GM21619 (cell line): ENCODE results near the gene ESR2.

ENCODE experiments used
- ATAC-seq: cut with Tn5 transposase; IDR thresholded peaks from one replicate; pipeline ENCODE4 v1.9.1; 2021; ENCODE audit not compliant: unreplicated experiment

ESR2 gene

DNA sequence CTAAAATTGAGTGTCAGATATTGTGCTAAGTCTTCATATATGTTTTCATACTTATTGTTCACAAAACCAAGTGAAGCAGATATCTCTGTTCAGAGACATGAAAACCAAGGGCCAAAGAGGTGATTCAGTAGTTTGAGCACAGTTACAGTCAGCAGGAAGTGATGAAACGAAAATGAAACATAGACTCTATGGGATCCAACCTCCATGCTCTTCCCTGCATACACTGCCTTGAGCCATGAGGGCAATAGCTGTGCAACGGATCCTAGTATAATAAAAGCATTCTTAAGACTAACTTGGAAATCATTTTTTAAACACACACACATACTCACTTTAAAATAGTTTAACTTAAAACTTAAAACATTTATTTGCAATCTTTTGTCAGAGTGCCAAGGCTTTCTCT, 27.9 kb downstream of the ESR2 start:
- ATAC-seq, result no peak

DNA sequence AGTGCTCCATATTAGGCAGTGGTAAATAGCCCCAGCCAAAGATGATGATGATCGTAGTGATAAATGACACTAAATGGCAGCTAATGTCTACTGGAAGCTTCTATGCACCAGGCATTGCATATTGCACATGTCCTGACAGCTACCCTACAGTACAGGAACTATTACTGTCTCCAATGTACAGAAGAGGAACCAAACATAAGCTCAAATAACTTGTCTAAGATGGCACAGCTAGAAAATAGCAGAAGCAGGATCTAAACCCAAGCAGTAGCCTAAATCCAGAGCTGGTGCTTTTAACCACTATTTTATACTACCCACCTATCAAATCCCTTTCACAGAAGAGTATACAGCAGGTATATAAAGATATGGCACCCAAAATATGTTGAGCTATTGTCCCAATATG, 28.9 kb downstream of the ESR2 start:
- no peak for ATAC-seq

DNA sequence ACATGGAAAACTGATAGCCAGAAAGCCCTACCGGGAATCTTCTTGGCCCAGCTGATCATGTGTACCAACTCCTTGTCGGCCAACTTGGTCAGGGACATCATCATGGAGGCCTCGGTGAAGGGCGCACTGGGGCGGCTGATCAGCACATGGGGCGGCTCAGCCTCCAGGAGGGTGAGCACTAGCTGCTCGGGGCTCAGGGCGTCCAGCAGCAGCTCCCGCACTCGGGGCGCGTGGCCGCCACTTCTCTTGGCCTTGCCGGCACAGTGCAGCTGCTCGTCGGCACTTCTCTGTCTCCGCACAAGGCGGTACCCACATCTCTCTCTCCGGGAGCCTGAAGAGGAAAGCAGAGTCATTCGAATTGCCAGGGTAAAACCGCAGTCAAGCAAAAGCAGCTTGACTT, 33.8 kb downstream of the ESR2 start:
- ATAC-seq, result no peak

DNA sequence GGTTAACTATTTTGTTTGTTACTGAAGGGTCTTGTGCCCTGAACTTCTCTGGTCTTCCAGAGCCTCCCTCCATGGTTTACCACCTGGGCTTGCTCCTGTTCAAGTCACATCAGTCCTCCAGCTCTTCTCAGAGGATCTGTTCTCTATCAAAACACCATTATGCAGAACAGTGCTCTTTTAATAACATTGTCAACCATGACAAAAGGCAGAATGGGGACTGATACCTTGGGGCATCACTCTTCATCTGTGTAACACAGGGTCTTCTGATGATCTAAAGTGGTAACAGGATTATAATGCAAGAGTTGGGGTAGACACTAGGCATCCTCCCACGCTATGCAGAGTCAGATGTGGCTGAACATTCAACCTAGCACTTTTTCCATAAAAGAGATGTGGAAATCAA, 38.4 kb downstream of the ESR2 start:
- no peak for ATAC-seq

DNA sequence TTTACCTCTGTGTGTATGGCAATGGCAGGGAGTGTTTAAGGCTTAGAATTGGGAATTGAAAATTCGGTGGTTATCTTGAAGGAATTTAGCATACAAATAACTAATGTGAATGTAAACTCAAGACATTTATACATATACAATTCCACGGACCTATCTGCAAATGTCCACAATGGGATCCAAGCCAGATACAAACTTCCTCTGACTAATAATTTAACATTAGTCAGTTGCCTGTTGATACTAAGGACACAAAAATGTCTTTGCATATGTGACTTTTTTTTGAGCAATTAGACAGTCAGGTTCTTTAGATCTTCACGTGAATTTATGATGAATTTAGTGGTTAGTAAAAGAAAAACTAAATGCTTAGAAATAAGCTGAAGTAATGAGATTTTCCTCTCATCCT, 40.5 kb downstream of the ESR2 start:
- ATAC-seq, result no peak

DNA sequence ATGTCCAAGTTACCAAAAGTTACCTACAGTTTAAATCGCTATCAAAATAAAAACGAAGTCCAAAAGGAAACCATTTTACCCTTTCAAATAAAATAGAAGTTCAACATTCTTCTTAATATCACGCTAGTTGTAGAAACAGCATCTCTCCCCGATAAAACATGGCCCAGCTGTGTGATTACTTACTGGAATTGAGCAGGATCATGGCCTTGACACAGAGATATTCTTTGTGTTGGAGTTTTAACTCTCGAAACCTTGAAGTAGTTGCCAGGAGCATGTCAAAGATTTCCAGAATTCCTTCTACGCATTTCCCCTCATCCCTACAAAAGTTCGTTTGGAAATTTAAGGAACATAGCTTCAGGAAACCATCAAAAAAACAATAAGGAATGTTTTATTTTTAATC, 44.8 kb downstream of the ESR2 start:
- ATAC-seq, result no peak

DNA sequence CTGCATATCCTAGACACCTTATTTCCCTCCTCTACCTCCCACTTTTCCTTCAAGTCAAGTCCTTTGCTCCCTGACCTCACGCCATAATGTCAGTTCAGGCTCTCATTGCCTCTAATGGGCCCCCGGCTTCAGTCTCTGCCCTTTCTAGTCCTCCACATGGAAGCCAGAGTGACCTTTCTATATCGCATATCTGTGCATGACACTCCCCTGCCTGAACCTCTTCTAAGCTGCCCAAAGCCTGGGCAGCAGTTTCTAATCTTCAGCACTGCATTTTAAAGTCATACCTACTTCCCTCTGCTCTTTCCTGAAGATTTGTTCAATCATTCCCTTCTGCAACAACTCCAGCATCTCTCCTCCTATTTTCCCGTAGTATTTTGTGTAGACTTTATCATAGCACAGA, 45.5 kb downstream of the ESR2 start:
- no peak for ATAC-seq

DNA sequence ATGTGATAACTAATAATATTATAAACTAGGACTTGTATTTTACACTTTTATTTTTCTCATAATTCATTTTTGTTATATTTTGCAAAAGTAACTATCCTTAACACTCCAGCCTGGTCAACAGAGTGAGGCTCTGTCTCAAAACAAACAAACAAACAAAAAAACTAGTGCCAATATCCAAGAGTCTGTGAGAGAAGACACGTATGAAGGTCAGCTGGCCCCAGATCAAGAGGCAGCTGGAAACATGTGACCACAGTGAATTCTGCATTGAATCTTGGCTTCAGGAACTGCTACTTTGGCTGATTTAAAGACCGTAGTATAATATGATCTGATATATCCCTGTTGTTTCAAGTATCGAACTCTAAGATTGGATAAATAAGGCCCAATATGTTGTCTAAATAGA, 47.0 kb downstream of the ESR2 start:
- ATAC-seq, result no peak

DNA sequence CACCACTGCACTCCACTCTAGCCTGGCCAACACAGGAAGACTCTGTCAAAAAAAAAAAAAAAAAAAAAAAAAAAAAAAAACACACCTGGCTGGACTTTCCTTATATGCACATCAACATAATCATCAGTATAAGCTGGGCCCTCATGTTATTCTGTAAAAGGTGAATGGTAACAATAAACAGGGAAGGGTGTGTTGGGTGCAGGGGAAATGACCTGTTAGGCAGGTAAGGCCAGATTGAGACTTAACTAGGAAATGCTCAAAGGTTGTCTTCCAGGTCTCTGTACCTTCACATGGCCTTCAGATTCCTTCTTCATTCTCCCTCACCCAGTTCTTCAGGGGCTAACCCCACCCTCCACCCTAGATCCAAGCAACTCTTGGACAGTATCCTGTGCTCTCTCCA, 47.5 kb downstream of the ESR2 start:
- ATAC-seq, result no peak

DNA sequence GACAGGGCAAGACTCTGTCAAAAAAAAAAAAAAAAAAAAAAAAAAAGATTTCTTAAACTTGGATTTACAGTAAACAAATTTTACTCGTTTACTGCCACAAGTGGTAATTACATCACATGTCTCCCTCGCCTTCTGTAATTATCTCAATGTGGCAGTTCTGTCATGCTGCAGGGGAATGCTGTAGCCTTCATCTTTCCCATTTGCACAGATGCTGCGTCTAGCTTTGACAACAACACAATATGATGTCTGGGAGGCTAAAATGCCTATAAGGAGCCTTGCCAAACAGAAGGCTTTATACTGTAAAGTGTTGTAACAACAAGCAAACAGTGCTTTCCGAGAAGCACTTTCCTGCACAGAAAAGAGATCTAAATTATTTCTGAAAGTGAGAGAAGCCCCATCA, 48.7 kb downstream of the ESR2 start:
- no peak for ATAC-seq

DNA sequence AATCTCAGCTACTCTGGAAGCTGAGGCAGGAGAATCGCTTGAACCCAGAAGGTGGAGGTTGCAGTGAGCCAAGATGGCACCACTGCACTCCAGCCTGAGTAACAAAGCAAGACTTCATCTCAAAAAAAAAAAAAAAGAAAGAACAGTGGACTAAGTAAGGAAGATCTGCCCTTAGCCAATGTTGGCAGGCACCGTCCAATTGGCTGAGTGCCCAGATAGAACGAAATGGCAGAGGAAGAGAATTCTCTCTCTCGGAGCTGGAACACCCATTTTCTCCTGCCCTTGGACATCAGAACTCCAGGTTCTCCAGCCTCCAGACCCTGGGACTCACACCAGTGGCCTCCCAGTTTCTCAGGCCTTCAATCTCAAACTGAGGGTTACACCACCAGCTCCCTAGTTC, 49.9 kb downstream of the ESR2 start:
- no peak for ATAC-seq

DNA sequence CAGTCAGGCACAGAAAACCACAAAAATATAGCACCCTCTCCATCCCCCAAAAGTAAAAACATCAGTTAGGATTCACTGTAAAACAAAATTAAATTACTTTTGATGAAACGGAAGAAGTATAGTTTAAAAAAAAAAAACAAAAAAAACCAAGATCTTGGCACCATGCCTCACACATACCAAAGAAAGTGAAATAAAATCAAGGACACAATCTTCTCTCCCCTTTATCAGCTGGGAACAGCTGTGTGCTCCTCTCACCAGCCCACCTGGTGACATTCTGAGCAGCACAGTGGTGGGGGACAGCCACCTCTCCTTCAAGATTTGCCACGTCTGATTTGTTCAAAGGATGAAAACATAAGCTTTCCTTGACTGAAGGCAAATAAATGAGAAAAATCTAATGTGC, 55.5 kb downstream of the ESR2 start:
- no peak for ATAC-seq

DNA sequence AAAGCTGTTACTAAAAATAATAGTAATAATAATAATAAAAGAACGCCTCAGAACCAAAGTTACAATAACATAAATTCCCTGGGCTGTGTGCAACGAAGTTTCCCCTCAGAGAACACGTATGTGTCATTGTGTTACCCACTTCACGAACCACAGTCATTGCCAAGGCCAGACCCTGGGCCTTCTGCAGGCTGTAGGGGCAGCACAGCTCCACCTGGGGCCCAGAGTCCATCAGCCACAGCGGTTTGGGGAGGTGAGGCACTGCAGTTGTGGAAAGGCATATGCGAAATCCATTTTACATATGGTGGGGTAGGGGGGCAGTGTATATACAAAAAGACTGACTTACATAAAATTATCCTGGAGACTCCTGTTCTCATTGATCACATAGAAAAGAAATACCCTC, 56.1 kb downstream of the ESR2 start:
- ATAC-seq, result no peak

DNA sequence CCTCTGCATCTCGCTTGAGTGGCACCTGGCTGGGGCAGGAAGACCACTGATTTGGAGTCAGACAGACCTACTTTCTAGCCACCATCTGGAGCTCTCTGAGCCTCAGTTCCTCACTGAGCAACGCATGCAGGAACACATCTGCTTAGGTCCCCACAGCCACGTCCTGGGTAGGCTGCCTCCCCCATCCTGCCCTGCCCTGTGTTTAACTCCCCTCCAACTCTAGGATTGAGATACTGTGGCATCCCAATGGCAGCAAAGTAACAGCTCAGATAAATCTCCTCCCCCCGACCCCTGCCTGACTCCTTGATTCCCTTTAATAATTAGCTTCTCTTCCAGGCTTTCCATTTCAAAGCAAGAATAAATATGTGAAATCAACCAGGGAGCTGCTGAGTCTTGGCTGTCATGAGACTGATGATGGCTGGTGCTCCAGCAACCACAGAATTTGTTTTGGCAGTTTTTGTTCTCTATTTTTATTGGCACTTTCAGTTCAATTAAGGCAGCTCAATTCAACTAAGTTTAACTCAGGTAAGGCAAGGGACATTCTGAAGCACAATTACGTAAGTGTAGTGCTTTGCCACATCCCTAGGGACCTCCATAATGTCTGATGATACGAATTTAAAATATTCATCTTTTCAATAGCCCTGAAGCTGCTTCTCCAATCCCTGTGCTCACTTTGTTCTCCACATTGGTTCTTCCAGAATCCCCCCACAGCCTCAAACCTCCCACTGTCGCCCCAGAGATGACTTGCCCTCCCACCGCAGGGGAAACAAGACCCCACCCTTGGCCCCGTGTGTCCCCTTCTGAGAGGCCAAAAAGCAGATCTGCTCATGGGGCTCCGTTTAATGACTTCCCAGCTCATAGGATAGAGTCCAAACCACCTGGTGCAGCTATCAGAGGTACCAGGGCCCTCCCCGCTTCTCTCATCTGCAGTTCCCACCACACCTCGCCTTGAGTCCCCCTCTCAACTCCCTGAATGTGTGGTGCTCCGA, 58.2 kb downstream of the ESR2 start:
- peak; percentile 60 for ATAC-seq

DNA sequence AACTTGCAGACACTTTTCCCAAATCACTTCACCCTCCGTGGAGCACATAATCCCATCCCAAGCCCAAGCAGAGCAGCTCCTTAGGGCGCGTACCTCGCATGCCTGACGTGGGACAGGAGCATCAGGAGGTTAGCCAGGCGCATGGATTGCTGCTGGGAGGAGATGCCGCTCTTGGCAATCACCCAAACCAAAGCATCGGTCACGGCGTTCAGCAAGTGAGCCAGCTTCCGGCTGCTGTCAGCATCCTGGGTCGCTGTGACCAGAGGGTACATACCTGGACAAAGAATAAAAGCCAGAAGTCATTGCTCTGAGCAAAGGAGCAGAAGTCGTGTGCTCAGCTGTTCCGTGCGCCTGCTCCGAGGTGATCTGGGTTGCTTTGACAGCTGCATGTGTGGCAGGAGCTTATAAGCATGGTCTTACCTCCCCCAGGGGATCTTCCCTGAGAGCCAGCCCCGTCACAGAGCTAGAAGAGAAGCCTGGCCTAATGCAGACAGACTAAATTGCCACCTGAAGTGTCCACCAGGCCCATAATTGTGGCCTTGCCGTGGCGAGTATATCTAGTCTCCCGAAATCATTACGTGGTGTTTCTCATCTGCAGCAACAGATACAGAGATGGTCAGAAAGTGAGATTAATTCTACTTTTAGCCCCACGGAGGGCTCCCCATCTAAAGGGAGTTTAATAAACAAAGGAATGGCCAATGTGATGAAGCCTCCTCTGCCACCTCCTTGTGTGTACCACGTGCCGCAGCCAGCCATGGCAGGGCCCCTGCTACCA, 59.1 kb downstream of the ESR2 start:
- peak; percentile 3 for ATAC-seq

DNA sequence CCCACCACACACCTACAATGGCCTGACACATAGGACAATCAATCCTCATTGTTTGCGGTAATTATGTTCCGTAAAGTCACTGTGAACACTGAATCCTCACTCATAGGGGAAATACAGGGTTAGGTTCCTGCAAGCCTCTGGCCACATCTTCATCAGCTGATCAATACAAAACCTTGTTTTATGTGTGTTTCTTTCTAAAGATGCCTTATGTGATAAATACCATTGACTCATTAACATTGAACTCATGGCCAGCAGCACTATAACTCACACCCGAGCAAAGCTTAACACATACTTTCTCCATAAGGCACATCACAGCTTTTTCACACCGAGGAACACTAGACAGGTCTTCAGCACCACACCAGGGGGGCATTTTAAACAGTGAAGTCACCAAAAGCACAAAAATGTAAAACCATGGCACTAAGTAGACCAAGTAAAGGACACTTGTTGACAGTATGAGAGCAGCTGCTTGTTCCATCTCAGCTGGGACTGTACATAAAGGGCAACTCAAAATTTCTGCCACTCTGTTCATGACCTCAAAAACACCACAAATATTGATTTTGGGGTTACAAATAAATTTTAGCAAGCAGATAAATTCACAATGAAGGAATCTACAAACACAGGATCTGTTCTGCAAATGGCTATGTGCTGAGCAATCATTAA, 60.5 kb downstream of the ESR2 start:
- ATAC-seq, result no peak

DNA sequence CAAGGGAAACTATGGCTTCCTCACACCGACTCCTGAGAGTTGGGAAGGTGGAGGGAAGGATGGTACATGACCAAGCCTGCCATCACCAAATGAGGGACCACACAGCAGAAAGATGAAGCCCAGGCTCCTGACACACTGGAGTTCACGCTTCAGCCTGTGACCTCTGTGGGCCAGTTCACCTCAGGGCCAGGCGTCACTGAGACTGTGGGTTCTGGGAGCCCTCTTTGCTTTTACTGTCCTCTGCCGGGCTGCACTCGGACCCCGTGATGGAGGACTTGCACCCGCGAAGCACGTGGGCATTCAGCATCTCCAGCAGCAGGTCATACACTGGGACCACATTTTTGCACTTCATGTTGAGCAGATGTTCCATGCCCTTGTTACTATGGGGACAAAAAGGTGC, 61.2 kb downstream of the ESR2 start:
- no peak for ATAC-seq

DNA sequence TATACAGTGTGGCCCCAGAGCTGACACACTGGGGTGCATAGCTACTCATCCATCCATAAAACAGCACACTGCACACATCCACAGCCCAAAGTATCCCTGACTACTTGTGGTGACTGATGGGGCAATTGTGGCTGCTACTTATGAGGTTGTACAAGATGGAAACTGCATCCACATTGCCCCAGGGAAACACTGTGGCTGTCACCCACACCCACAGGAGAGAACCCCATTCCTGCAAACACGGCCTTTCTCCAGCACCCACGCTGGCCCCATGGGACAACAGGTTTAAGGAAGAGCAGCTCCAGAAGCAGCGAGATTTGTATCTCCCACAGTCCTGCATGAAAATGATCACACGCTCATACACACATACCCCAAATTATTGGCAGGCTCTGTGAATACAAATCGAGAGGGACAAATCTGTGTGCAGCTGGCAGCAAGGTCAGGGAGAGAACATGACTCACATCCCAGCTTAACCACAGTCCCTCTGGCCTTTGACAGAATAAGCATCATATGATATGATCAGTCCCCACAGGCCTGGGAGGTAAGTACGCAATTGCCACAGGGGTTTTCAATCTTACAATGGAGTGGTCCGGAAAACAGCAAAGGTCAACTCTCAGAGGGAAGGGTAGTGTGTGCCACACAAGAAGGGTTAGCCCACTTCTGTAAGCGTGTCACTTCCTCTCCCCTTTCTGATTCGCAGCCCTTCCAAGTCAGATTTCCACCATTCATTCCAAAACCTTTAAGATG, 61.9 kb downstream of the ESR2 start:
- no peak for ATAC-seq

DNA sequence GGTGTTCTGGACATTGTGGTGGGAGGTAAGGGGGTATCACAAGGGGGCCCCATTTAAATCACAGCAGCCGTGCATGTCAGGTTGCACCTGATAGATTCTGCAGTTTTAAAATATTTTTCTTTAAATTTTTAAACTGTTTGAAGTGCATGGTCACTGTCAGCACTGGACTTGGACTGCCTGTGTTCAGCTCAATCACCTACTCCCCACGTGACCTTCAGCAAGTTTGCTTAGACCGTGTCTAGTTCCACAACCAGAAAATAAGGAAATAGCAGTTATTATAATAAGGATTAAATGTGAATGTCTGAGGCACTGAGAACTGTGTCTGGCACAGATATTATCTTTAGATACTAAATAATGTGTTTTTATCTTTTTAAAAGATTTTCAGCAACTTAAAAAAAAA, 64.7 kb downstream of the ESR2 start:
- no peak for ATAC-seq

DNA sequence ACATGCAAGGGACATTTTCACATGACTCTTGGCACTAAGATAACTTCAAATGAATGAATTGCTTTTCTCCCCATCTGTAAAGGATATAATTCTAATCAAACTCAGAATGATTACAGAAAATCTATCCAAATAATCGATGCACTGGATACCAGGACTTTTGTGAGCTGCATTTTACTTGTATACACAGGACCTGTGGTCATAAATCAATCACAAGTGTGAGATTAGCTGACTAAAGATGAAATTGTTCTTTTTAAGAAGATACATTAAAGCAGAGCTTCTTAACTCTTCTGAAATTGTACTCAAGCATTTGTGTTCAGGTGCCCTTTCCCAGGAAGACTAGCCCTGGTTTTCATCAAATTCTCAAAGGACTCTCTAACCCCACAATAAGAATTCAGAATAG, 66.3 kb downstream of the ESR2 start:
- no peak for ATAC-seq

DNA sequence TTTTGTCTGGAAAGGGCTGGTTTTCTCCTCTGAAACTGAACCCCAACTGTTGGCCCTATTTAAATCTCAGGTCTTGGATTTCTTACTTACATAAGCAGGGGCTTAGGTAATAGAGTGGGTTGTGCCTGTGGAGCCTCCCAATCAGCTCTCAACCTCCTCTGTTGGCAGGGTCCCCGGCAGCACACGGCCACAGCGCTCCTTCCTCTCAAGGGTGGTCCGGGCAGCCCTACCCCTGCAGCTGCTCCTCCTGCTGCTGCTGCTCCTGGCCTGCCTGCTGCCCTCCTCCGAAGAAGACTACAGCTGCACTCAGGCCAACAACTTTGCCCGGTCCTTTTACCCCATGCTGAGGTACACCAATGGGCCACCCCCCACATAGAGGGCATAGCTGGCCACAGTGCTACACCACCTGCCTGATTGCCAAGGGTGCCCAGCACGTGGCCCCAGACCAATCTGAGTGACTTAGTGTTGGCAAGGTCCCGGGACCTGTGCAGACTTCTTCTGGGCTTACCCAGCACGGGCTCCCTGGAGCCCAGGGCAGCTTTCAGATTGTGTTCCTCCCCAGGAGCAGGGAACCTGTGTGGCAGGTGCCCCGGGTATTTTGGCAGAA, 68.9 kb downstream of the ESR2 start:
- no peak for ATAC-seq
